ENCODE data around the gene UNCX. TPM values are rescaled to one million over a fixed set of nuclear protein-coding genes. Genes with fewer than 3 reads are reported as not detected.

Gene UNCX
- total RNA-seq, 2 donors from 2014 or later = not detected

Other genes with a start within 250 kb of the UNCX start
- gene CYP2W1, start 249.7 kb upstream of the UNCX start, total RNA-seq = not detected
- 10 to 100 TPM in 1 of 2 donors, 1 to 10 TPM in 1; 2.0 to 14.9 TPM for gene GPR146, start 188.3 kb upstream of the UNCX start, total RNA-seq
- gene GPER1, start 144.8 kb upstream of the UNCX start, total RNA-seq = 1 to 10 TPM in 1 of 2 donors, under 1 TPM in 1; 0.24 to 1.1 TPM
- 10 to 100 TPM; 27.1 to 27.7 TPM for gene ZFAND2A, start 72.7 kb upstream of the UNCX start, total RNA-seq
- 1 to 10 TPM; 1.8 to 5.1 TPM for gene MICALL2, start 226.6 kb downstream of the UNCX start, total RNA-seq

Measured in activated T-helper 17 cell treated with anti-CD3 and anti-CD28 coated beads, Interleukin-2, amount 50 U/mL, for 72 hours (primary cell).